HG03159 (cell line): Measurements from ENCODE around the gene FBXO30.
A peak's percentile ranks its signal among the peaks of the same experiment; 100 is the strongest.

Experiments
- ATAC-seq: cut with Tn5 transposase; IDR thresholded peaks from one replicate; pipeline ENCODE4 v1.9.1; 2021; ENCODE audit warnings: mild to moderate bottlenecking, moderate library complexity; ENCODE audit not compliant: unreplicated experiment

FBXO30 gene

DNA sequence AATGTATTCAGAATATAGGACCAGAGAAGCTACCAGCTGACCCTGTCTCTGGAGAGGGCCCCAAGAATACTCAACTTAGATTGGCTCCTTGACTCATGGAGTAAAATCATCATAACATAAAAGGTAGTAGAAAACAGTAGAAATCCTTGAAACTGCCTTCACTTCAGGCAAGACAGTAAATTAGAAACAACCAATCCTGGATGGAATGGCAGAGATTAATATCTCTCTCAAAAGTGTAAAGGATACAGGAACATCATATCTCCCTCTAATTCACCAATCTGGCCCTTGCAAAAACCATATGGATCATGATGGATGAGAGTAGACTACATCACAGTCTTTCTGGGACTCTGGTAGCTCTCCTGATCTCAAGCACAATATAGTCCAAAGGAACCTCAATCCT is 58.9 kb downstream of the FBXO30 start:
- ATAC-seq, result no peak

DNA sequence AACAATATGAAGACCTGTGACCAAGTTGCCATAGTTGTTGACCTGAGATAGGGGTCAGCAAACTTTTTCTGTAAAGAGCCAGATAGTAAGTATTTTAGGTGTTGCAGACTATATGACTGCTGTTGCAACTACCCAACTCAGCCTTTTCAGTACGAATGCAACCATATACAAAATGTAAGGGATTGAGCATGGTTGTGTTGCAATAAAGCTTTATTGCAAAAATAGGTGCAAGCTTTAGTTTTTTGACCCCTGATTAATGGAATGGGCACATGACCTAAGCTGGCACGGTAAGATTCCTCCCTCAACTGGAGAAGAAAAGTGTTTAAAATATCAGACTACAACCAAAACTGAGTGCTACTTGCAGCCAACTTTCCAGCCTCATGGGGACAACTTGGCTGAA is 62.0 kb downstream of the FBXO30 start:
- ATAC-seq, result no peak

DNA sequence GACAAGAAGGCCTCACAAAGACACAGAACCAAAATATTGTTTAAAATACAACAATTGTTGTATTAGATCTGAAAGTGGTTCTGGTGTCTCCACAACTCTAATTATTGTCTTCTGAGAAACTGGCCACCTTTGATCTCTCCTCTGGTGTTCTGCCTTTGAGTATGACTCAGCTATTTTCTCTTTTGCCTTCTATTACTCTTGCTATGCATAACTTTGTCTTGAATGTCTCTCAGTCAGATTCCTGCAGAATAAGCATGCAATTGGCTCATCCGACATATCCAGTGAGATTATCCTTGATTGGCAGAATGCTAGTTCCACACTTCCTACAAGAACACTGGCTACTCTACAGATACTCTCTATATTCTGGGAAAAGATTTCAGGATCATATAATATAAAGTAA is 65.0 kb downstream of the FBXO30 start:
- peak; percentile 83 for ATAC-seq

DNA sequence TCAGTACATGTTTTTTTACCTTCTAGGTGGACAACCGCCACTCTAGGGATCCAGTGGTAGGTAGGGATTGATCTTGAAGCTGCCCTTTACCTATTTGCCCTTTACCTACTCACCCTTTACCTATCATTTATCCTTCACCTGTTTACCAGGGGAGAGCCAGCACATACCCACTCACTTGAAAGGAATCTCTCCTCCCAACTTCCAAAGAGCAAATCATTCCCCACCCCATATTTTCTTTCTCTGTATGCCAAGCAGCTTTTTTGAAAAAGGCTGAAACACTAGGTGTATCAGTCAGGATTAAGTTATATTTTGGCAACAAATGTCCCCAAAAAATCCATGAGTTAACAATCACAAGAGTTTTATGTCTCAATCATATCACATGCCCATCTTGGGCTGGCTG is 68.7 kb downstream of the FBXO30 start:
- ATAC-seq, result no peak

DNA sequence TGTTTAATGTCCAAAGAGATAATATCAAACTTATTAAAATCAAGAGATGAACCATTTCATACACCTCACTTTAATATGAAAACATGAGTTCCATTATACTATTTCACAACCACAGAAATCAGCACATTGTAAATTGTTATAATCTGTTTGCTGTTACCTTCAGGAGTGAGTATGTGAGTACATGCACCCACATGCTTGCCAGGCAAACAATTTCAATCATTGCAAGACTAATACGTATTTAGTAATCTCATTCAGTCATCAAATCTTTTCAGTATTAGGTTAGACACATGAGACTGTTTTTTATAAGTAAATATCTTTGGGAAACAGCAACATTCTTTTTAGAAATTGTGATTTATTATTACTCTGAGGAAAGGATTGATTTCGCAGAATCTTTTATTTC is 70.0 kb downstream of the FBXO30 start:
- ATAC-seq, result no peak
